Neuronal stem cell (in vitro differentiated cells): ENCODE results near the gene SLC7A6.

ENCODE experiments used
- DNase-seq: peaks from one replicate; pipeline ENCODE4 v3.0.0-alpha.2; 2013; ENCODE audit warnings: low spot score
- H2AFZ ChIP-seq: one replicate; pipeline ENCODE4 v1.6.1; 2013; ENCODE audit warnings: mild to moderate bottlenecking, low read length, inconsistent platforms
- H2AK5ac ChIP-seq: 2 replicates; pipeline ENCODE4 v1.6.1; 2013; ENCODE audit warnings: low read depth, mild to moderate bottlenecking, inconsistent platforms, low read length, moderate library complexity, mixed read lengths
- H2BK120ac ChIP-seq: 2 replicates; pipeline ENCODE4 v1.6.1; 2013; ENCODE audit warnings: low read depth, mild to moderate bottlenecking, inconsistent platforms, low read length, moderate library complexity, mixed read lengths
- H2BK12ac ChIP-seq: one replicate; pipeline ENCODE4 v1.6.1; 2013; ENCODE audit warnings: low read length, inconsistent platforms
- H2BK15ac ChIP-seq: 2 replicates; pipeline ENCODE4 v1.6.1; 2013; ENCODE audit warnings: mild to moderate bottlenecking, low read length, inconsistent platforms, mixed read lengths
- H2BK5ac ChIP-seq: one replicate; pipeline ENCODE4 v1.6.1; 2013; ENCODE audit warnings: inconsistent platforms, mild to moderate bottlenecking, low read length, moderate library complexity
- H3K14ac ChIP-seq: one replicate; pipeline ENCODE4 v1.6.1; 2013; ENCODE audit warnings: low read length, inconsistent platforms
- H3K18ac ChIP-seq: 2 replicates; pipeline ENCODE4 v1.6.1; 2013; ENCODE audit warnings: low read length, inconsistent platforms
- H3K23ac ChIP-seq: 2 replicates; pipeline ENCODE4 v1.6.1; 2013; ENCODE audit warnings: low read depth, mild to moderate bottlenecking, mixed read lengths, low read length, inconsistent platforms; ENCODE audit not compliant: poor library complexity
- H3K27ac ChIP-seq: replicated peaks from 3 replicates; pipeline ENCODE4 v1.5.1; 2013; ENCODE audit warnings: low read length, inconsistent platforms
- H3K27me3 ChIP-seq, 3 experiments: 2 replicates each; pipeline ENCODE4 v1.6.1; 2013; ENCODE audit warnings: low read length in 3 of 3, mild to moderate bottlenecking in 2 of 3, inconsistent platforms in 1 of 3, low read depth in 1 of 3, mixed read lengths in 1 of 3, moderate library complexity in 1 of 3; ENCODE audit not compliant: control insufficient read depth in 3 of 3, insufficient read depth in 3 of 3
- H3K36me3 ChIP-seq, 2 donors: replicated peaks in 1 of 2; 2 replicates each; pipeline ENCODE4 v1.6.1; 2013; ENCODE audit warnings: low read length in 2 of 2; ENCODE audit not compliant: control insufficient read depth in 2 of 2, insufficient read depth in 2 of 2
- H3K4ac ChIP-seq: 2 replicates; pipeline ENCODE4 v1.6.1; 2013; ENCODE audit warnings: inconsistent platforms, mild to moderate bottlenecking, low read length, moderate library complexity
- H3K4me1 ChIP-seq, 2 donors: 1 replicate in 1 of 2; 2 replicates in 1 of 2; pipeline ENCODE4 v1.6.1; 2013; ENCODE audit warnings: low read length in 2 of 2, low read depth in 1 of 2; ENCODE audit not compliant: control insufficient read depth in 2 of 2, insufficient read depth in 1 of 2
- H3K4me2 ChIP-seq: one replicate; pipeline ENCODE4 v1.6.1; 2013; ENCODE audit warnings: mild to moderate bottlenecking, low read length, inconsistent platforms; ENCODE audit not compliant: insufficient read depth, poor library complexity, severe bottlenecking
- H3K4me3 ChIP-seq, 2 donors: 2 replicates each; pipeline ENCODE4 v1.5.1; 2013; ENCODE audit warnings: low read length in 2 of 2, mild to moderate bottlenecking in 2 of 2, inconsistent platforms in 1 of 2, moderate library complexity in 1 of 2
- H3K79me1 ChIP-seq: one replicate; pipeline ENCODE4 v1.6.1; 2013; ENCODE audit warnings: low read depth, mild to moderate bottlenecking, inconsistent platforms, low read length, moderate library complexity
- H3K9ac ChIP-seq: one replicate; pipeline ENCODE4 v1.6.1; 2013; ENCODE audit warnings: mild to moderate bottlenecking, low read depth, low read length, inconsistent platforms; ENCODE audit not compliant: poor library complexity
- H3K9me3 ChIP-seq, 2 donors: replicated peaks in 1 of 2; 2 replicates each; pipeline versions ENCODE3 to v1.6.1; 2013; ENCODE audit warnings: low read length in 2 of 2, mild to moderate bottlenecking in 2 of 2, inconsistent platforms in 1 of 2, low read depth in 1 of 2, mixed read lengths in 1 of 2, moderate library complexity in 1 of 2; ENCODE audit not compliant: control insufficient read depth in 2 of 2, insufficient read depth in 1 of 2
- H4K8ac ChIP-seq: one replicate; pipeline ENCODE4 v1.6.1; 2013; ENCODE audit warnings: low read depth, mild to moderate bottlenecking, inconsistent platforms, low read length, moderate library complexity
- H4K91ac ChIP-seq: one replicate; pipeline ENCODE4 v1.6.1; 2013; ENCODE audit warnings: low read length, low read depth, mild to moderate bottlenecking, inconsistent platforms; ENCODE audit not compliant: poor library complexity
- WGBS, 2 donors: extraction: QIAGEN DNeasy Blood & Tissue Kit; methylation state at CpG; one replicate each; pipeline ENCODE4 v1.1.7; 2013; ENCODE audit warnings: missing lambda C conversion rate in 2 of 2, mixed read lengths in 1 of 2; ENCODE audit not compliant: insufficient read length in 2 of 2, insufficient replicate concordance in 1 of 2; ENCODE audit errors: extremely low coverage in 2 of 2; 5-methylcytosine and 5-hydroxymethylcytosine counted together

Gene SLC7A6

DNA sequence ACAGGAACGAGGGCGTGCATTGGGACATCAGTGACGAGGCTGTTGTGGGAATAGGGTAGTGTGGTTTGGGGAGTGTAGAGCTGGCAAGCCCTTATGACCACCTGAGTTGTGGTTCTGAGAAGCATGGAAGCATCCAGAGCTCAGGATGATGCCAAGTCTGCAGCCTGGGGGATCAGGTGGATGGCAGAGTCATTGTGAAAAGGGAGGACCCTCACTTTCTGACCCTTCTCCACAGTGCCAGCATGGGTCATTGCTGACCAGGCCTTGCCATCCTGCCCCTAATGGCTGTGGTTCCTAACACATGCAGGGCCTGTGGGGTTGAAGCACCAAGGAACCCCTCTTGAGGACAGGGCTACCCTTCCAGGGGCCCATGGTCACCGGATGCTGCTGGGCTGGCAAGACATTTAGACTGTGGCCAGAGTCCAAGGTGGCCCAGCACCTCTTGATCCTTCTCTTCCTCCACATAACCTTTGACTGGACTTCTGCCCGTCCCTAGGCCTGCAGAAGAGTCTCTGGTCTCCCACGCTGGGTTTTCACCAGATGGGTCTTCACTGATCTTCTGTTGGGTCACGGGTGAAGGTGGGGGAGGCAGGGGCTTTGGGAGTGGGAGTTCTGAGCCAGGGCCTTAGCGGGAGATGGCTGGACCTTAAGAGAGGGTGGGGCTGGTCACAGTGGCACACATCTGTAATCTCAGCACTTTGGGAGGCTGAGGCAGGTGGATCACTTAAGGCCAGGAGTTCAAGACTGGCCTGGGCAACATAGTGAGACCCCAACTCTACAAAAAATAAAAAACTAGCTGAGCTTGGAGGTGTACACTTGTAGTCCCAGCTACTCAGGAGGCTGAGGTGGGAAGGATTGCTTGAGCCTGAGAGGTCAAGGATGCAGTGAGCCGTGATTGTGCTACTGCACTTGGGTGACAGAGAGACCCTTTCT is 21.1 kb upstream of the SLC7A6 start:
- H3K36me3 ChIP-seq, result no peaks in the 10 kb centered on the region
- no peak overlapping the region for H3K4ac ChIP-seq
- H2BK5ac ChIP-seq, result no peak overlapping the region
- H2AK5ac ChIP-seq, result no peak overlapping the region
- H2BK120ac ChIP-seq, result no peak overlapping the region
- H3K79me1 ChIP-seq, result peaks cover 8% of the 10 kb centered on the region
- no peak overlapping the region for H3K14ac ChIP-seq
- H2AFZ ChIP-seq, result no peak overlapping the region
- no peak overlapping the region for H3K23ac ChIP-seq
- DNase-seq, result no peak
- no peak overlapping the region for H3K9ac ChIP-seq
- H2BK15ac ChIP-seq, result no peak overlapping the region
- H2BK12ac ChIP-seq, result no peak overlapping the region
- H3K4me3 ChIP-seq, result no peak overlapping the region
- H3K18ac ChIP-seq, result no peak overlapping the region
- H3K9me3 ChIP-seq, result peaks cover 0 to 5% of the 10 kb centered on the region in 2 donors
- no peak overlapping the region for H4K8ac ChIP-seq
- no CpG with 5 or more reads among the region's 9 CpGs for WGBS, 2 donors
- peaks cover 0 to 8% (median 0%) of the 10 kb centered on the region in 3 experiments for H3K27me3 ChIP-seq
- H3K27ac ChIP-seq, result no peak overlapping the region
- peaks cover 6 to 10% of the 10 kb centered on the region in 2 donors for H3K4me1 ChIP-seq
- no peak overlapping the region for H4K91ac ChIP-seq
- no peak overlapping the region for H3K4me2 ChIP-seq

- Histone ChIP-seq H3K14ac (peak overlapping the region; percentile 58), H3K9ac (peak overlapping the region; percentile 86), H3K18ac (peak overlapping the region; percentile 85), H2BK15ac (peak overlapping the region; percentile 72), H4K8ac (no peak overlapping the region), H3K4me3 (peak overlapping the region; percentile 90 to 94), H2AK5ac (peak overlapping the region; percentile 65), H3K4me1 (peaks cover 6 to 10% of the 10 kb centered on the region in 2 donors), H2BK12ac (no peak overlapping the region), H2BK120ac (no peak overlapping the region), H3K79me1 (peaks cover 8% of the 10 kb centered on the region), H3K23ac (peak overlapping the region; percentile 80), H2BK5ac (no peak overlapping the region), H3K4ac (no peak overlapping the region), H2AFZ (peak overlapping the region; percentile 98), H4K91ac (no peak overlapping the region), H3K27me3 (peaks cover 0 to 8% (median 0%) of the 10 kb centered on the region in 3 experiments), H3K36me3 (peaks cover 3 to 6% of the 10 kb centered on the region in 2 donors), H3K9me3 (no peaks in the 10 kb centered on the region), H3K27ac (no peak overlapping the region), H3K4me2 (peak overlapping the region; percentile 86)
- no CpG with 5 or more reads among the region's 20 CpGs for WGBS, 2 donors
- DNase-seq, result no peak
Measured at GRCh38 chr16:68244481-68244902, 19.8 kb upstream of the SLC7A6 start.

- Histone ChIP-seq H3K27me3 (peaks cover 0 to 8% (median 0%) of the 10 kb centered on the region in 3 experiments), H3K79me1 (peaks cover 8% of the 10 kb centered on the region), H2AFZ (peak within 1 kb of the TSS; percentile 98), H3K9ac (peak within 1 kb of the TSS; percentile 98), H3K14ac (peak within 1 kb of the TSS; percentile 98), H2BK5ac (peak within 1 kb of the TSS; percentile 75), H2BK120ac (no peak within 1 kb of the TSS), H3K4me2 (peak within 1 kb of the TSS; percentile 90), H2AK5ac (peak within 1 kb of the TSS; percentile 74), H3K27ac (no peak within 1 kb of the TSS), H3K36me3 (peaks cover 3 to 6% of the 10 kb centered on the region in 2 donors), H3K18ac (peak within 1 kb of the TSS; percentile 94), H4K8ac (no peak within 1 kb of the TSS), H3K4me1 (peaks cover 6 to 10% of the 10 kb centered on the region in 2 donors), H2BK12ac (no peak within 1 kb of the TSS), H3K9me3 (no peaks in the 10 kb centered on the region), H3K4me3 (peak within 1 kb of the TSS; percentile 93 to 94), H4K91ac (no peak within 1 kb of the TSS), H2BK15ac (peak within 1 kb of the TSS; percentile 72), H3K4ac (no peak within 1 kb of the TSS), H3K23ac (peak within 1 kb of the TSS; percentile 100)
- DNase-seq, result peak; percentile 91
- WGBS, 2 donors, result no CpG with 5 or more reads among the region's 75 CpGs
Measured at GRCh38 chr16:68244903-68245853, 19.1 kb upstream of the SLC7A6 start, which contains the start of gene PLA2G15. Gene PLA2G15 (plus strand): TSS chr16:68245373. CDS start chr16:68245427, 54 bp downstream.
